Amniotic epithelial cell (primary cell): ENCODE results near the gene SELE.

ENCODE experiments used
- DNase-seq: peaks from one replicate; pipeline ENCODE4 v3.0.0-alpha.2; 2010; ENCODE audit warnings: low read depth

Gene SELE

DNA sequence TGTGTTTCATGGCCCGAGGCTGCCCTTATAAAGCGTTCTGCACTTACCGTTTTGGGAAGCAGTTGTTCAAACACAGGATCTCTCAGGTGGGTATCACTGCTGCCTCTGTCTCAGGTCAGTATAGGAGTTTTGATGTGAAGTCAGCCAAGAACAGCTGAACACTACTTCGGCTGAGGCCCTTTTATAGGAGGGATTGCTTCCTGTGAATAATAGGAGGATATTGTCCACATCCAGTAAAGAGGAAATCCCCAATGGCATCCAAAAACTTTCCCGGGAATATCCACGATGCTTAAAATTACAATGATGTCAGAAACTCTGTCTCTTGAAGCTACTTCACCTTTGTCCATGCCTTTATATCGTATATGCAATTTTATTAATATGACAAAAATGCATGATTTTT, at the start of gene SELE:
TSS of gene SELE (minus strand) at position 156 of the 400 bp plus-strand sequence. CDS start 467 bp downstream, outside the sequence.
- DNase-seq: no peak

DNA sequence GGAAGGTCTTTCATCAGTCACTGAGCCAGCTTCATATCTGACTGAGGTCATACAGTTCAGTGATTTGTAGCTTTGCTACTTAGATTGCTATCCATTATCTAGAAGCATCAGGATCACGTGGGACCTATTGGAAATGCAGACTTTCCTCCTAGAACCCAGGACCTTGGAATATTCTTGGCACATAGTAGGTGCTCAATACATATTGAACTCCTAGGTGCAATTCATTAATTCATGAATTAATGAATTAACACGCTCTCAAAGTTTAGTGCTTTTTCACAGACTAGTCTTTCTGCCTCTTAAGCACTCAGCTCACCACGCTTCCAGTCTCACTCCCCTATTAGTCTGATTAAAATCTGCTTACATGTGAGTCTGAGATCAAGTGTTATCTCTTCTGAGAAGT, 48.7 kb upstream of the SELE start:
- no peak for DNase-seq

- no peak for DNase-seq
Observed at GRCh38 chr1:169779970-169780369, 46.1 kb upstream of the SELE start.

- no peak for DNase-seq
Observed at GRCh38 chr1:169779150-169779549, 45.3 kb upstream of the SELE start.

- no peak for DNase-seq
Observed at GRCh38 chr1:169776440-169776839, 42.6 kb upstream of the SELE start.

DNA sequence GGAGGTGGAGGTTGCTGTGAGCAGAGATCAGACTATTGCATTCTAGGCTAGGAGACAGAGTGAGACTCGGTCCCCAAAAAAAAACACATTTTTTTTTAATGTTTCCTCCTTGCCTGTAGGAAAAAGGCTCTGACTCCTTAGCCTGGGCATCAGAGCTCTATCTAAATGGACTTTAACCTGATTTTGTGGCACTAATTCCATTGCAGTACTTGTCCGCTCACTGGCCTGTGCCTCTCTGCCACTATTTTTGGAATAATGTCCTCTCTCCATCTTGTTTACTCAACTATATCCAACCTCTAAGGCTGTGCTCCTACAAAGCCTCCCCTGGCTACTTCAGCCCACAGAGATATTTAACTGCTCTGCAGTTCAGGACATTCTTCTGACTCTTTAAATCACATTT, 34.3 kb upstream of the SELE start:
- no peak for DNase-seq

DNA sequence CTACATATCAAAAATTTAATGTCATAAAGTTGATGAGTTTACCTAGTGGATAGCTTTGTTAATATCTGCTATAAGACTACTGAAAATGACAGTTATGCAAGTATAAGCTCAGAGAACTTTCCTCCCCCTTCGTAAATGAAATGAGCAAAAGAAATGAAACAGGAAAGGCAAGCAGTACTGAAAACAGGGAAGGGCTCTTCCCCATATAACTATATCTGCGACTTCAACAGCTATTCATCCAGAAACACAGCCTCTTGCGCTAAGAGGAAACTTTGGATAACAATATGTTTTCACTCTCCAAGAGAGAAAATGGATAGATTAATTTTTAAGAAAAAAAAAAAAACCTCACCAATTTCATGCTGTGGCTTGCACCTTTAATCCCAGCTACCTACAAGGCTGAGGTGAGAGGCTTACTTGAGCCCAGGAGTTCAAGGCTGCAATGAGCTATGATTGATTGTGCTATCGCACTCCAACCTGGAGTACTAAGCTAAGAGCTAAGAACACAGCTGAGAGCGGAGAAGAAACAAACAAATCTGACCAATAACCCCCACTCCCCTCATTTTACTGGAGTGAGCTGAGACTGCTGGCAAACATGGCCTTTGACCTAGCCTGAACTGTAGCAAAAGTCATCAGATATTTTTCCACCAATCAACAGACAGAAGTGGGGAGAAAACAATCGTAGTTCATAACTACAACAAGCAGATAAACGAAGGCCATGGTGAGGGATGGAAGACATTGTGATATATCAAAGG, 31.9 kb upstream of the SELE start:
- DNase-seq: no peak

GRCh38 chr1:169764919-169765318, 31.0 kb upstream of the SELE start:
- DNase-seq: no peak

DNA sequence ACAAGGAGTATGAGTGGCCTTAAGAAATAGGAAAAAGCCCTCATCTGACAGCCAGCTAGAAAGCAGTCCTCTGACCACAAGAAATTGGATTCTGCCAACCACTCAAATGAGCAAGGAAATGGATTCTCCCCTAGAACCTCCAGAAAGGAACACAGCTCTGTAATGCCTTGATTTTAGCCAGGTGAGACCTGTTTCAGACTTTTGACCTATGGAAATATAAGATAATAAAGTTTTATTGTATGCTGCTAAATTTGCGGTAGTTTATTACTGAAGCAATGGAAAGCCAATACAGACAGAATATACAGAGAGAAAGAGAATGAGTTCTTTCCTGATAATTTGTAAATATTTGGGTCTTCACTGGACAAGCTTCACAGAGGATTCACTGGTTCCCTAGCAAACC, 28.8 kb upstream of the SELE start:
- no peak for DNase-seq

- no peak for DNase-seq
Observed at GRCh38 chr1:169759038-169759437, 25.2 kb upstream of the SELE start.

- DNase-seq: no peak
Observed at GRCh38 chr1:169753549-169753948, 19.7 kb upstream of the SELE start.

- DNase-seq: no peak
Observed at GRCh38 chr1:169750041-169750440, 16.2 kb upstream of the SELE start.

GRCh38 chr1:169746550-169746949, 12.7 kb upstream of the SELE start:
- DNase-seq: no peak

DNA sequence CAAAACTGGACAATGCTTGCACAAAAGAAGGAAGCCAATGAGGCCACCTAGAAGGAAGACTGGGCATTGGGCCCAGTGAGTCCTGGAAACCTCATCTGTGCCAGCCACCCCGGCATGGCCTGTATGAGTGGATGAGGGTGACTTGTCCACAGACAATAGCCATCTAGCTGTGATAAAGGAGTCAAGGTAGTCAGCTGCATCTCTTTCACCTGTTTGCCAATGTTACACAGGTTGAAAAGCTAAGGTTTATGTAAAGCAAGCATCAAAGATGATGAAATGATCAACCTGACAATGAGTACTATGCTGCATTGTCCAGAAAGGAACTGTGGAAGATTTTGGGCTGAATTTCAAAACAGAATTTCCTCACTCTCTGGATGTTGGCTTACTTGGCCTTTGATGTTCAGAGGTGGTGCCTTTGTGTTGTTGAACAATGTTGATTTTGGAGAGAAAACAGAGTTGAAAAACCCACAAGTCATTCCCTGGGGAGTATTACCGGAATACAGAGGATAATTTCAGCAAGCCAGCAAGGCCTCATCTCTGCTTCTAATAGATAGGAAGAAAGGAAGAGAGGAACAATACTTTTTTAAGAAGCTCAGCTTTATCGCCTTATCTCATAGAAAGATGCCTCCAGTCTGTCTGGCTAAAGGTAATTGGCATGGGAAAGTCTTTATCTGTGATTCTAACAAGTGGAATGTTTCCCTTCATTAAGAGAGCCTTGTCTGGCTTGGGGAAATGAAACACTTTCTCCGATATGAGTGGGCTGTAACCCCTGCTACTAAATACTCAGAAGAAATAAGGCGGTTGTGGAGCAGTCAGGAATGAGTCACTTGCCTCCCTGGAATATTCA, 11.4 kb upstream of the SELE start:
- DNase-seq: peak; percentile 45

DNA sequence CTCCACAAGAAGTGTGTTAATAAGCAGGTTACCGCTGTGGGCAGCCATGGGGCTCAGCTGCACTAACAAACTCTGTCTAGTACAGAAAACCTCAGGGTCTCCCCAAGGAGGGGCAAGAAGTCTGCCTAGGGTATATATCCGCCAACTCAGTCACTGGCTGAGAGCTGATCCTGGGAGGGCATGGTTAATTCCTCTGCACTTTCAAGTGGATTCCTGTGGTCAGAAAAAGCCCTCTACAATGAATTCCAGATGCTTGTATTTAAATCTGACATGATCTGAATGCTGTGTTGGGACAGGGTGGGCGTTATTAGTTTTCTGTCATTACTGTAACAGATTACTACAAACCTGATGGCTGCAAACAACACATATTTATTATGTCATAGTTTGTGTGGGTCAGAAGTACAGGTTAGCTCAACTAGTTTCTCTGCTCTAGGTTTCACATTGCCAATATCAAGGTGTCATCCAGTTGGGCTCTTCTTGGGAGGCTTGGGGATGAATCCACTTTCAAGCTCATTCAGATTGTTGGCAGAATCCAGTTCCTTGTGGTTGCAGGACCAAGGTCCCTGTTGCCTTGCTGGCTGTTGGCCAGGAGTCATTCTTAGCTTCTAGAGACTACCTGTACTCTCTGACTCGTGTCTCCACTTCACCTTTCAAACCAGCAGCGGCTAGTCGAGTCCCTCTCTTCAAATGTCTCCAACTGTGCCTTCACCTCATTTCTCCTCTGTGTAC, 8.0 kb upstream of the SELE start:
- DNase-seq: peak; percentile 2

DNA sequence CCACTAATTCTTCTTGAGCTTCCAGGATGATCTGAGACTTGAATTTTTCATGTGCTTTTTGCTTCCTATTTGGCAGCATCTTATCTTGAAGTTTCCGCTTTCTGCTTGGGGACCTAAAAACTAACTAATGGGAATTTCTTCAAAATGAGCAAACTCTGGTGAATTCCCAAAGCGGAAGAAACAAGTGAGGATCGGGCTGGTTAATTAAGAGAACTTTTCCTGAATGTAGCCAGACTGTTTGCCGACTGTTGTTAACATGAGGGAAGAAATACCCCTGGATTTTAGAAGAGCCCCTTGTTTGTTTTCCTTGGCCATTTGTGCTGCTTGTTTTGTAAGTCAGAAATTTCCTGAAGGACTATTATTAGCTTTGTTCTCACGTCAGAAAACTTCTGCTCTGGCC, 6.1 kb upstream of the SELE start:
- DNase-seq: no peak

DNA sequence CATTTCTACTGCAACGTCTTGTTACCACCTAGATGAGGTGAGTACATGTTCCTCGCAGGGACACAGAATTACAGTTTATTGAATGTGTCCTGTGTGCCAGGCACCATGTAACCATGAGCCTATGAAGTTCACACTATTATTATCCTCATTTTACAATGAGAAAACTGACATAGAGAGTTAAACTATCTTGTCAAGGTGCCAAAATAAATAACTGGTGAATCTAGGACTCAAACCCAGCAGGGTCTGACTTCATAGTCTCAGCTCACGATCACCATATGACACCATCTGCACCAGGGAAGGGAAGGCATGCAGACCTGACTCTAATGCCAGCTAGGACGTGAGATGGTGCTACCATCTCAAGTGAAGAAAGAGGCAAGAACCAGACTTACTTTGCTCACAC, 2.4 kb downstream of the SELE start:
- no peak for DNase-seq

DNA sequence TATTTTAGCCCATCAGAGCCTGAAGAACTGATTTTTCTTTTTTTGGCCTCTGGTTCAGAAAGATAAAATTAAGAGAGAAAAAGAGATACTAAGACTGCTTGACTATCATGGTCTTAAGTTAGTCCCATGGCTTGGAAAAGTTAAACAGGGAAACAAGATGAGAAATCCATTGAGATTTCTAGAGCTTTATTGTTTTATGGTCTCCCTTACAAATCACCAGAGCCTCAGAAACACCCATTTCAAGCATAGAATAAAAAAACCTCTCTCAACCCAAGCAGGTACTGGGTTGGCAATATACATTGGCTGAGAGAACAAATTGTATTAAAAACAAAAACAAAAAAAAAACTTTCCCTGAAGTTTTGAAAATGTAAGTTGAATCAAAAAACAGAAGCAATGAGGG, 3.9 kb downstream of the SELE start:
- DNase-seq: no peak

GRCh38 chr1:169727307-169727706, 6.6 kb downstream of the SELE start:
- no peak for DNase-seq

DNA sequence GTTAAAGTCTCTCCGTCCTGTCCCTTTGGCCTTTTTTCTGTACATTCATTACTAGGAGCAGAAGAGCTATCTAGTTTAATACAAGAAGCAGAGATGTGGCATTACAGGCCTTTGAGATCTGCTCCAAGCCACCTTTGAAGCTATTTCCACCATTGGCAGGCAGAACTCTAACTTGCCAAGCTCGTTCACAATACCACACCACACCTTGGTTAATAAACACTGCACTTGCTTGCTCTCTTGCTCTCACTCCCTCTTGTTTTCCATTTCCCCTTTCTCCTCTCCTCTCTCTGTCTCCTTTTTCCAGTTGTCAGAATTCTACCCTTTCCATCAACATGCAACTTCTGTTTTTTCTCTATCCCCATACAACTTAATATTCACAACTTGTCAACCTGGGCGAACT, 7.0 kb downstream of the SELE start:
- no peak for DNase-seq

DNA sequence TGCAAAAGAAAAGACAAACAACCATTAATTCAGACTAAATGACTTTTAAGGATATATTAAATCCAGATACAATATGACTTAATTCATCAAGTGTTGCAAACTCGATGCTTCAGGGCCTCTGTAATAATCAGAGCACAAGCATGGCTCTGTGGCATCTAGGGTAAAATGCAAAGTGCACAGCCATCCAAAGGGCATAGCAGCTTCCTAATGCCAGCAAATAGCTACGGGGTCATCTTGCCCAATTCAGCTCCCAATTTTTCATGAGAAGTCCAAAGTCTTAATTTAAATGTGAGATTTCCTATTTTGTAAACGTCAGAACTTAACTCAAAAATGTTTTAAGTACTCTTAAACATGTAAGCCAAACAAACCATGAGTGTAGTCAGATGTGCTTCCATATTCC, 7.9 kb downstream of the SELE start:
- DNase-seq: no peak

DNA sequence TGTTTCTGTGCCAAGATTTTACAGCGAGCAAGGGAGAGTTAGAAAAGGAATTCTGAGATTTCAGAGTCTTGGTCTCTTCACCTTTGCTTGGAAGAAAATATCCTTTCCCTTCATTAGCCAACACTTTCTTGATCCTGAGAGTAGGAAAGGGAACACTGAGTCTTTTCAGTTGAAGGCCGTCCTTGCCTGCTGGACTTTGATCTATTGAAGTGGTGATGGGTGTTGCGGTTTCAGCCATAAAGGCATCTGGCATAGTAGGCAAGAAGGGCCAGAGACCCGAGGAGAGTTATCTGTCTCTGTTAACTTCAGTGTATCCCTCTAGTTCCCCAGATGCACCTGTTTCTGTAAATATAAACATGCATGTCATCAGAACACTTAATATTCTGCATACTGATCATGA, 9.7 kb downstream of the SELE start:
- peak; percentile 1 for DNase-seq

DNA sequence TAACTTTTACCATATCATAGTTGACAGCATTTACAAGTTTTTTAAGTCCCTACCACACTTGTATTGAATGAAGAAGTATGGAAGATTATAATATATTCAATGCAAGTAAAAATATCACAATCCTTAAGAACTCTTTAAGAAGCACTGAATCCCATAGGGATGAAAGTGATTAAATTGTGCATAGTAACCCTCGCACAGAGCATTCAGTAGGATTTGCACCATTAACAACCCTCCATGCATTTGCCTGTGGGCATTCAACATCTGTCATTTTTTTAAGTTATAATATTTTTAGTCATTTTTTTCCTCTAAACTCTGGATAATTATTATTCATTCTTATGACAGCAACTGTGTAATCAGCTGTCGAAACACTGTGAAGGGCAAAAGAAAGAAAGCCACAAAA, 10.1 kb downstream of the SELE start:
- DNase-seq: no peak
